GM12892 (cell line): ENCODE measurements around the gene SLC39A10.

Source experiments
- POLR2A ChIP-seq: IDR thresholded peaks from 2 replicates; pipeline ENCODE4 v1.6.1; 2011; ENCODE audit warnings: low read depth, low read length, control low read depth
- POLR2AphosphoS5 ChIP-seq: IDR thresholded peaks from 2 replicates; pipeline ENCODE4 v1.6.1; 2011; ENCODE audit warnings: low read depth, low read length, control low read depth

DNA sequence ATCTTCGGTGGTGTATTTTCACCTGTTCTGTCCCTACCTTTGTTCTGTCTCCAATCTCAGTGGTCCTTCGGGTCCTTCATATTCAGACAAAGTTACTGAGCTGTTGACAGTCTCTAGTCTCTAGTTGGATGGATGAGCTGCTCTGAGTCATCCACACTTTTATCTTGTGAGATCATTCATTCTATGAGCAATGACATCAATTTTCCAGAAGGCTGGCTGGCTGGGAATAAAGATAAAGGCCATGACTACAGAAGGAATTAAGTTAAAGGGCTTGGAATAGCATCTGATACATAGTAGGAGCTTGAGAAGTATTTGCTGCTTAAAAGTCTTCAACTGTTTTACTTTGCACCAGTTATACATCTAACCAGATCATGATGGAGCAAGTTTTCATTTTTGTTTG is 43.1 kb upstream of the SLC39A10 start:
- no peak for TF ChIP-seq POLR2A
- TF ChIP-seq POLR2AphosphoS5: no peak
